ENCODE measurements around the gene ISYNA1.

- TF ChIP-seq CTCF (IDR thresholded peaks at IDR 0.05): no peak
- no peak for TF ChIP-seq EZH2 (IDR thresholded peaks at IDR 0.05; ENCODE audit: borderline replicate concordance, insufficient read depth, low read depth, low read length, poor library complexity, severe bottlenecking)
Observed at GRCh38 chr19:18412610-18413239, 25.2 kb downstream of the ISYNA1 start.
